Measurements from ENCODE around the gene HS3ST6.
"Not testable (repeated sequence)": the region's sequence is repeated elsewhere in the genome, so short reads cannot be mapped to it uniquely, and the experiment has no call there.

The HS3ST6 gene

GRCh38 chr16:1877804-1878203 lies 40.4 kb downstream of the HS3ST6 start:
- DNase-seq (ENCODE audit: low spot score): no peak

DNA sequence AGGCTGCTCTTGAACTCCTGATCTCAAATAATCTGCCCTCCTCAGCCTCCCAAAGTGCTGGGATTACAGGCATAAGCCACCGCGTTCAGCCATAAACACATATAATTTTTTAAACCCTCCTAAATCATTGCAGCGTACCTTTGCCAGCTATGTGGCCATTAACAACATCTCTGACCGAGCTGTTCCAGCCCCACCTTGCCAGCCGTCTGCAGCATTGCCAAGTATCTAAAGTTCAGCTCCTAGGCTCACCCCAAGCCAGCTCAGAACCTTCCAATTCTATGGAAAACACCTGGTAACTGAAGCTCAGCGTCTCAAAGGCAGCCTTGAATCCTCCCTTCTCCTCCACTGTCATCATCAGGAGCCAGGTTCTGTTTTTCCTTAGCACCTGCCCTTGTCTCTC lies 41.1 kb downstream of the HS3ST6 start:
- DNase-seq (ENCODE audit: low spot score): no peak

GRCh38 chr16:1876468-1876867 lies 41.7 kb downstream of the HS3ST6 start:
- no peak for DNase-seq (ENCODE audit: low spot score)

DNA sequence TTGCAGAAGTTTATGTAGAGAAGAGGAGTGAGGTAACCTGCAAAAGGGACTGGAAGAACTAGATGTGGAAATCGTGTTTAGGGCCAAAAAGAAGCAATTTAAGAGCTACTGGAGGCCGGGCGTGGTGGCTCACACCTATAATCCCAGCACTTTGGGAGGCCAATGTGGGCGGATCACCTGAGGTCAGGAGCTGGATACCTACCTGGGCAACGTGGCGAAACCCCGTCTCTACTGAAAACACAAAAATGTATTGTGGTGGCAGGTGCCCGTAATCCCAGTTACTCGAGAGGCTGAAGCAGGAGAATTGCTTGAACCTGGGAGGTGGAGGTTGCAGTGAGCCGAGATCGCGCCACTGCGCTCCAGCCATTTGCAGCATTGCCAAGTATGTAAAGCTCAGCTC lies 42.1 kb downstream of the HS3ST6 start:
- not testable (repeated sequence) for DNase-seq (ENCODE audit: low spot score)

GRCh38 chr16:1874854-1875253 lies 43.4 kb downstream of the HS3ST6 start:
- DNase-seq (ENCODE audit: low spot score): no peak

DNA sequence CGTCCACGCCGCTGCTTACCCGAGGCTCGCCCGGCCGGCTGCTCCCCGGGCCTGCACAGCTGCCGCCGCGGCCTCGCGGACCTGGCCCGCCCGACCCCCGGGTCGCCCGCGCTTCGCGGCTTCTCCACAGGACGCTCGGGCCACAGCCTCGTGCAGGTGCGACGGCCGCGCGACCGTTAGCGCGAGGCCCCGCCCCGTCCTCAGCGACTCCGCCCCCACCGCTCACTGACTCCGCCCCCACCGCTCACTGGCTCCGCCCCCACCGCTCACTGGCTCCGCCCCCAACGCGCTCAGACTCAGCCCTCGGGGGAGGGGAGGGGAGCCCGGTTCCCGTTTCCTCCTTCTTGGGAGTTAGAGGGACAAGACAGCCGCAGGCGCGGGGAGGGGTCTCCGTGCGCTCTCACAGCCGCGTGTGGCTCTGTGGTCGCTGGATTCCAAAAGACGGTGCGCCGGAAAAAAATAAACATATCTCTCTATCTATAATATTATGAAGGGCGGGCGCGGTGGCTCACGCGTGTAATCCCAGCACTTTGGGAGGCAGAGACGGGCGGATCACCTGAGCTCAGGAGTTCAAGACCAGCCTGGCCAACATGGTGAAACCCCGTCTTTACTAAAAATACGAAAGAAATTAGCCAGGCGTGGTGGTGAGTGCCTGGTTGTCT lies 46.1 kb downstream of the HS3ST6 start, which contains the start of gene MEIOB:
MEIOB (minus strand) TSS at position 191 of the 662 bp plus-strand sequence. CDS start 3,989 bp downstream, outside the sequence.
- peak; percentile 43 for DNase-seq (ENCODE audit: low spot score)

GRCh38 chr16:1870365-1871082 lies 47.7 kb downstream of the HS3ST6 start:
- DNase-seq (ENCODE audit: low spot score): no peak

DNA sequence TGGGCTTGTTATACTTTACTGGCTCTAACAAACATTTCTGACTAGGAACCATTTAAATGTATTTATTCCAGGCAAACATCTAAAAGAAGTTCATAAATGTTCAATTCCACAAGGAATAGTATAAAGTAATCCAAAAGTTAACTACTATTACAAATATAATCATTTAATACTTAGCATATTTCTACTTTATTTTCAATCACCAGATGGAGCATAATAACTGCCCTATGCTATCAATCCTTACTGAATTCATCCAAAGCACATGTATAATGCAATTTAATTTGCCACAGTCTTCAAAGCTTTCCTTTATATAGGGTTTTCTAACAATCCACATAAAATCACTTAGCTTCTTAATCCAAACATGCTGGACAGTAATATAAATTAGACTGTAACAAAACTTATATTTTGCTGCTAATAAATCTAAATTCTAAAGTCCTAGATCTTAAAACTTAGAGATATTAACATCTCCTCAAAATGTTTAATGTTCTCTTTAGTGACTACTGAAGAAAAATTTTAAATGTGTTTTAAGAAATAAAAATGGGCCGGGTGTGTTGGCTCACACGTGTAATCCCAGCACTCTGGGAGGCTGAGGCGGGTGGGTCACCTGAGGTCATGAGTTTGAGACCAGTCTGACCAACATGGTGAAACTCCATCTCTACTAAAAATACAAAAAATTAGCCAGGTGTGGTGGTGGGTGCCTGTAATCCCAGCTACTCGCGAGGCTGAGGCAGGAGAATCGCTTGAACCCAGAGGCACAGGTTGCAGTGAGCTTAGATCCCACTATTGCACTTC lies 52.1 kb downstream of the HS3ST6 start:
- no peak for DNase-seq (ENCODE audit: low spot score)

GRCh38 chr16:1863681-1864460 lies 54.3 kb downstream of the HS3ST6 start:
- peak; percentile 56 for DNase-seq (ENCODE audit: low spot score)

DNA sequence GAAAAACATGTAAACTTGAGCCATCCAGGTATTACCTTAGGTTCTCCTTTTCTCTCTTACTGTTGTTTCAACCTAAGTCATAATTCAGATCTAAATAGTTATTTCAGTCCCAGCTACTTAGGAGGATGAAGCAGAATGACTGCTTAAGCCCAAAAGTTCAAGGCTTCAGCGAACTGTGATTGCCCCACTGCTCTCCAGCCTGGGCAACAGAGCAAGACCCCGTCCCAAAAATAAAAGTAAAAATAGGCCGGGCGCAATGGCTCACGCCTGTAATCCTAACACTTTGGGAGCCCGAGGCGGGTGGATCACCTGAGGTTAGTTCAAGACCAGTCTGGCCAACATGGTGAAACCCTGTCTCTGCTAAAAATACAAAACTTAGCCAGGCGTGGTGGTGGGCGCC lies 55.8 kb downstream of the HS3ST6 start:
- no peak for DNase-seq (ENCODE audit: low spot score)

DNA sequence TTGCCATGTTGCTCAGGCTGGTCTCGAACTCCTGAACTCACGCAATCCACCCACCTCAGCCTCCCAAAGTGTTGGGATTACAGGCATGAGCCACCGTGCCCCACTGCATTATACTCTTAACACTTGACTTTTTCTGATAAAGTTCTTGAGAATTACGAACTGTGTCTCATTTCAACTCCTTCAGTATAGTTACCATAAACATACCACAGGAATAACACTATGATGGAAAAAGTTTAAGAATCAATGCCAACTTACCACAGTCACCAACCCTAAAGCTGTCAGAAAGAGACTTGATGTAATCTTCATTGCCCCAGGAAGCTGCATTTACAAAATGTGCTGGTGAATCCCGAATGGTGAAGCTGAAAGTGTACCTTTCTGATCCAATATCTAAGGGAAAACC lies 56.5 kb downstream of the HS3ST6 start:
- DNase-seq (ENCODE audit: low spot score): no peak
